Glutamatergic neuron (in vitro differentiated cells): Measurements from ENCODE around the gene NKPD1. TPM values are rescaled to one million over a fixed set of nuclear protein-coding genes. Genes with fewer than 3 reads are reported as not detected.
"Not testable (repeated sequence)": the region's sequence is repeated elsewhere in the genome, so short reads cannot be mapped to it uniquely, and the experiment has no call there.

Experiments used
- DNase-seq: peaks from one replicate; pipeline ENCODE4 v3.0.0; 2022
- H3K27ac Mint-ChIP-seq: one replicate; pipeline ENCODE4 v1.8.0; 2020; ENCODE audit warnings: mild to moderate bottlenecking, mixed read lengths, inconsistent platforms; ENCODE audit not compliant: unreplicated experiment
- H3K27me3 Mint-ChIP-seq: one replicate; pipeline ENCODE4 v1.8.0; 2020; ENCODE audit warnings: mild to moderate bottlenecking, moderate library complexity, mixed read lengths, inconsistent platforms; ENCODE audit not compliant: unreplicated experiment
- H3K36me3 Mint-ChIP-seq: one replicate; pipeline ENCODE4 v1.8.0; 2020; ENCODE audit warnings: mild to moderate bottlenecking, mixed read lengths, inconsistent platforms; ENCODE audit not compliant: unreplicated experiment
- H3K4me1 Mint-ChIP-seq: one replicate; pipeline ENCODE4 v1.8.0; 2020; ENCODE audit warnings: mild to moderate bottlenecking, low read depth, mixed read lengths, inconsistent platforms; ENCODE audit not compliant: unreplicated experiment
- H3K4me3 Mint-ChIP-seq: one replicate; pipeline ENCODE4 v1.8.0; 2020; ENCODE audit warnings: mild to moderate bottlenecking, mixed read lengths, inconsistent platforms; ENCODE audit not compliant: unreplicated experiment
- H3K9me3 Mint-ChIP-seq: one replicate; pipeline ENCODE4 v1.8.0; 2020; ENCODE audit warnings: mild to moderate bottlenecking, moderate library complexity, mixed read lengths, inconsistent platforms; ENCODE audit not compliant: unreplicated experiment
- total RNA-seq: library from RNA; stranded (reverse); fragmentation: NEBNext Ultra II Directional; extraction: Animal tissue kit (Norgen Biotek cat#: 25700); gene quantifications from one replicate; pipeline ENCODE4 v1.2.1, GENCODE V29; 2021; ENCODE audit not compliant: unreplicated experiment
- TF ChIP-seq, protein P1 (sequence below): fragments of 200-600 bp; sonication (generic); IDR thresholded peaks from one replicate; pipeline ENCODE4 v1.5.0; 2021; ENCODE audit not compliant: partially characterized antibody, unreplicated experiment

The NKPD1 gene
- total RNA-seq, 1 donor from 2014 or later: 1.2 TPM

DNA sequence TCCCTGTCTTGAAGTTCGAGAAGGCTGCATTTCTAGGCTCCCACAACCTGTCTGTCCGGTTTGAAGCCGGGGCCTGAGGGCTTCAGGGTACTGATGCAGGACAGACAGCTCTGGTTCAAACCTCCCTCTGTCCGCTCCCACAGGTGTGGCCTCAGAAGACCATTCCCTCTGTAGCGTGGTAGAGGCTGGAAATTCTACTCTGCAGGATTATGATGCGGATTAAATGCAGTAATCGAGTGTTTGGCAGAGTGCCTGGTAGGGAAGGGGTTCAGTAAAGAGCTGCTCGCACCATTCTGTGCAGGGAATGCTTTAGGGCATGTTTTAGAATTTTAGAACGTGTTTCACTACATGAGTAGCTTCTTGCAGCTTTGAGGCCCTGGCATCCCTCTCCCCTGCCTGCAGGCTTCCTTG is 37.3 kb downstream of the NKPD1 start:
- no peak for DNase-seq
- Mint-ChIP-seq H3K27me3 (peaks cover 11% of the 10 kb centered on the region), H3K36me3 (no peaks in the 10 kb centered on the region), H3K4me1 (peaks cover 27% of the 10 kb centered on the region), H3K4me3 (no peak overlapping the region), H3K9me3 (peaks cover 15% of the 10 kb centered on the region), H3K27ac (no peak overlapping the region)
- TF ChIP-seq, protein P1, sequence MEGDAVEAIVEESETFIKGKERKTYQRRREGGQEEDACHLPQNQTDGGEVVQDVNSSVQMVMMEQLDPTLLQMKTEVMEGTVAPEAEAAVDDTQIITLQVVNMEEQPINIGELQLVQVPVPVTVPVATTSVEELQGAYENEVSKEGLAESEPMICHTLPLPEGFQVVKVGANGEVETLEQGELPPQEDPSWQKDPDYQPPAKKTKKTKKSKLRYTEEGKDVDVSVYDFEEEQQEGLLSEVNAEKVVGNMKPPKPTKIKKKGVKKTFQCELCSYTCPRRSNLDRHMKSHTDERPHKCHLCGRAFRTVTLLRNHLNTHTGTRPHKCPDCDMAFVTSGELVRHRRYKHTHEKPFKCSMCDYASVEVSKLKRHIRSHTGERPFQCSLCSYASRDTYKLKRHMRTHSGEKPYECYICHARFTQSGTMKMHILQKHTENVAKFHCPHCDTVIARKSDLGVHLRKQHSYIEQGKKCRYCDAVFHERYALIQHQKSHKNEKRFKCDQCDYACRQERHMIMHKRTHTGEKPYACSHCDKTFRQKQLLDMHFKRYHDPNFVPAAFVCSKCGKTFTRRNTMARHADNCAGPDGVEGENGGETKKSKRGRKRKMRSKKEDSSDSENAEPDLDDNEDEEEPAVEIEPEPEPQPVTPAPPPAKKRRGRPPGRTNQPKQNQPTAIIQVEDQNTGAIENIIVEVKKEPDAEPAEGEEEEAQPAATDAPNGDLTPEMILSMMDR: no peak

DNA sequence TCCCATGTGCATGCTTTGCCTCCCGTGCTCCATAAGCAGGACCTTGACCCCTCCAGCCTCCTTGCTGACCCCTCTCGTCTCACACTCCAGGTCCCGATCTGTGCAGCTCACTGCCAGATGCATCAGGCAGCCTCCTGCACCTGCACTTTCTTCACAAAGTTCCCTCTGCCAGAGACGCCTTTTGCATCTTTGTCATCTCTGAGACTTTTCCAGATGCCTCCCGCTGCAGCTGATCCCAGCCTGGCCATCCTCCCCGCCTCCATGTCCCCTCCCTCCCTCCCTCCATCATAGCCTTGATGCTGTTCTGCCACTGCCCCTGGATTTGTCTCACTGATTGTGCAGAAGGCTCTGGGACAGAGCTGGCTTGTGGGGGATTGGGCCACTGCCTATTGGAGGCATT is 38.0 kb downstream of the NKPD1 start:
- Mint-ChIP-seq H3K4me1 (peaks cover 31% of the 10 kb centered on the region), H3K4me3 (peak overlapping the region; percentile 52), H3K36me3 (no peaks in the 10 kb centered on the region), H3K27ac (no peak overlapping the region), H3K27me3 (peaks cover 11% of the 10 kb centered on the region), H3K9me3 (peaks cover 15% of the 10 kb centered on the region)
- DNase-seq: no peak
- TF ChIP-seq, protein P1: no peak

DNA sequence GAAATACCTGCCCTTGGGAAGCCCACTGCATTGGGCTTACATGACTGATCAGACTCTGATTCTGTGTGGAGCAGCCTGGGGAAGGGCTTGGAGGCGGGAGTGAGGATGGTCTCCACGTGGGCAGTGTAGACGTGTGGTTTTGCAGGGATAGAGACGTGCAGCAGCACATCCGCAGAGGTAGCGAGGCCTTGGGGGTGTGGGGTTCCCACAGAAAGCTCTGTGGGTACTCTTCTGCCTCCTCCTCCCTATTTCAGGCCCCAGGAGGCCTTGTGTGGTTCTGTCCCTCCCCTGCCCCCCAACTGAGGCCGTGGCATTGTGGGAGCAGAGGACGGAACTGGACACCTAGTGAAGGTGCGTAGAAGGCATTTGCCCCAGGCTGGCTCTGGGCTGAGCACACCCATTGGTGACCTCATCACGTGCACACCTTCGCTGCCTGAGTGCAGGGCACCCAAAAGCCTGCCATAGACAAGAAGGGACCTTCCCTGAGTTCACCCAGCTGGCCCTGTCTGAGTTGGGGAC is 38.9 kb downstream of the NKPD1 start:
- no peak overlapping the region for H3K4me3 Mint-ChIP-seq
- H3K36me3 Mint-ChIP-seq: no peaks in the 10 kb centered on the region
- peaks cover 11% of the 10 kb centered on the region for H3K27me3 Mint-ChIP-seq
- DNase-seq: no peak
- TF ChIP-seq, protein P1: no peak
- H3K9me3 Mint-ChIP-seq: peaks cover 16% of the 10 kb centered on the region
- H3K27ac Mint-ChIP-seq: peak overlapping the region; percentile 55
- H3K4me1 Mint-ChIP-seq: peaks cover 35% of the 10 kb centered on the region

DNA sequence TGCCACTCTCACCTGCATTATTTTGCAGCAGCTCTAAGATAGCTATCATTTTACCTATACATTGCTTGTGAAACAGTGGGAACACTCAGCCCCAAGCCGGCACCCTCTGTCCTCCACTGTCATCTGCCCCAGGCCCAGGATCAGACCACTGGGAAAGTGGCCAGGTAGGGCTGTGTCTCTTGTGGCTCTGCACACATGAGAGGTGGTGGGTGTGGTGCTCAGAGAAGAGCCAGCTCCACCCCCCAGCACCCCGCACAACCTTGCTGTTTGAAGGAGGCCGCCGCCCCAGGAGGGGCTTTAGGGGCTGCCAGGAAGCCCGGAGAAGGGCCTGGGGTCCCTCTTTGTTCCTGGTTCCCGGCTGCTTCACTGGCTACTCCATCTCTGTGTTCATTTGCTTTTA is 41.2 kb downstream of the NKPD1 start:
- H3K27me3 Mint-ChIP-seq: peaks cover 9% of the 10 kb centered on the region
- H3K9me3 Mint-ChIP-seq: peaks cover 13% of the 10 kb centered on the region
- H3K4me3 Mint-ChIP-seq: no peak overlapping the region
- H3K4me1 Mint-ChIP-seq: peaks cover 53% of the 10 kb centered on the region
- no peak for DNase-seq
- peak overlapping the region; percentile 28 for H3K27ac Mint-ChIP-seq
- no peaks in the 10 kb centered on the region for H3K36me3 Mint-ChIP-seq
- TF ChIP-seq, protein P1: no peak

DNA sequence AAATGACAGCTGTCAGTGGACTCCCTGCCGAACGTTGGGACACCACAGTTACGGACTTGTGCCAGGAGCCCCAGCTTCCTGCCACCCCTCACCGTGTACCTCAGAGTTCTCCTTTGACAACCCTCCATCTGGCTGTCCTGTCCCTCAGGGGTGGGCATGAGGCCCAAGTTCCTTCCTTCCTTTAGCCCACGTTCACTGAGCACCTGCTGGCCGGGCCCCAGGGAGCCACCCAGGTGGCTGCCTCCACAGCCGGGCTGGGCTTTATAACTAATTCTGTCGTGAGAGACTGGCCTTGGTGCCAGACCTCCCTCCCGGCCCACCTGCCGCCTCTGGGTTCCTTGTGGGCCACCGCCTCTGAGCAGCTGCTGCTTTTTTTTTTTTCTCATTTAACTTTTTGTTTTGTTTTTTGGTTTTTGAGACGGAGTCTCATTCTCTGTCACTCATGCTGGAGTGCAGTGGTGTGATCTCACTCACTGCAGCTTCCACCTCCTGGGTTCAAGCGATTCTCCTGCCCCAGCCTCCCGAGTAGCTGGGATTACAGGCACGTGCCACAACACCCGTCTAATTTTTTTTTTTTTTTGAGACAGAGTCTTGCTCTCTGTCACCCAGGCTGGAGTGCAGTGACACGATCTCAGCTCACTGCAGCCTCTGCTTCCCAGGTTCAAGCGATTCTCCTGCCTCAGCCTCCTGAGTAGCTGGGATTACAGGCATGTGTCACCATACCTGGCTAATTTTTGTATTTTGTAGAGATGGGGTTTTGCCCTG is 42.0 kb downstream of the NKPD1 start:
- H3K36me3 Mint-ChIP-seq, DNase-seq, H3K27me3 Mint-ChIP-seq: not testable (repeated sequence)
- Mint-ChIP-seq H3K27ac (peak overlapping the region; percentile 75), H3K4me1 (peaks cover 54% of the 10 kb centered on the region), H3K4me3 (peak overlapping the region; percentile 52), H3K9me3 (peaks cover 12% of the 10 kb centered on the region)
